Measurements from ENCODE around the gene SUGP1. TPM values are rescaled to one million over a fixed set of nuclear protein-coding genes. Genes with fewer than 3 reads are reported as not detected.

The SUGP1 gene

GRCh38 chr19:19229701-19230100, 90.6 kb downstream of the SUGP1 start:
- Histone ChIP-seq H2BK120ac (ENCODE audit: low read depth, low read length) (no peak overlapping the region), H3K4ac (ENCODE audit: low read depth, low read length) (no peak overlapping the region), H4K8ac (ENCODE audit: low read depth, low read length) (no peak overlapping the region), H3K4me1 (ENCODE audit: control insufficient read depth, low read depth, low read length) (no peaks in the 10 kb centered on the region), H3K36me3 (ENCODE audit: control insufficient read depth, insufficient read depth, low read length) (no peaks in the 10 kb centered on the region), H3K18ac (ENCODE audit: low read length) (no peak overlapping the region), H3K79me2 (ENCODE audit: control insufficient read depth, insufficient read depth, low read length) (no peaks in the 10 kb centered on the region), H3K9ac (ENCODE audit: low read length) (no peak overlapping the region), H3K56ac (ENCODE audit: low read length) (no peak overlapping the region), H3K79me1 (ENCODE audit: low read length) (no peaks in the 10 kb centered on the region), H3K4me3 (ENCODE audit: low read length) (no peak overlapping the region), H4K5ac (ENCODE audit: low read length) (no peak overlapping the region), H3K4me2 (ENCODE audit: low read length) (no peak overlapping the region), H2BK5ac (ENCODE audit: low read length) (no peak overlapping the region), H2BK15ac (replicated peaks; ENCODE audit: low read depth) (no peak overlapping the region), H2AK5ac (ENCODE audit: low read length) (no peak overlapping the region), H3K27ac (ENCODE audit: low read depth, low read length) (no peak overlapping the region), H3K27me3 (ENCODE audit: insufficient read depth, low read length, poor library complexity) (no peaks in the 10 kb centered on the region), H3K23ac (ENCODE audit: low read length) (no peak overlapping the region)
- WGBS (ENCODE audit: extremely low coverage, insufficient coverage, low lambda C conversion rate): no CpG with 5 or more reads among the region's 3 CpGs
- no peak for DNase-seq

GRCh38 chr19:19227217-19227616, 93.1 kb downstream of the SUGP1 start:
- no peak overlapping the region for H2BK5ac ChIP-seq (ENCODE audit: low read length)
- H2BK15ac ChIP-seq (replicated peaks; ENCODE audit: low read depth): no peak overlapping the region
- no peak overlapping the region for H2AK5ac ChIP-seq (ENCODE audit: low read length)
- no peak for DNase-seq
- H3K79me2 ChIP-seq (ENCODE audit: control insufficient read depth, insufficient read depth, low read length): no peaks in the 10 kb centered on the region
- H3K4ac ChIP-seq (ENCODE audit: low read depth, low read length): no peak overlapping the region
- no peak overlapping the region for H3K9ac ChIP-seq (ENCODE audit: low read length)
- H3K23ac ChIP-seq (ENCODE audit: low read length): no peak overlapping the region
- H3K56ac ChIP-seq (ENCODE audit: low read length): no peak overlapping the region
- peaks cover 2% of the 10 kb centered on the region for H3K27me3 ChIP-seq (ENCODE audit: insufficient read depth, low read length, poor library complexity)
- H4K8ac ChIP-seq (ENCODE audit: low read depth, low read length): no peak overlapping the region
- H4K5ac ChIP-seq (ENCODE audit: low read length): no peak overlapping the region
- no peak overlapping the region for H3K27ac ChIP-seq (ENCODE audit: low read depth, low read length)
- H3K79me1 ChIP-seq (ENCODE audit: low read length): no peaks in the 10 kb centered on the region
- H3K4me2 ChIP-seq (ENCODE audit: low read length): no peak overlapping the region
- H3K36me3 ChIP-seq (ENCODE audit: control insufficient read depth, insufficient read depth, low read length): no peaks in the 10 kb centered on the region
- H3K4me3 ChIP-seq (ENCODE audit: low read length): no peak overlapping the region
- no CpG with 5 or more reads among the region's 4 CpGs for WGBS (ENCODE audit: extremely low coverage, insufficient coverage, low lambda C conversion rate)
- H3K18ac ChIP-seq (ENCODE audit: low read length): no peak overlapping the region
- H3K4me1 ChIP-seq (ENCODE audit: control insufficient read depth, low read depth, low read length): no peaks in the 10 kb centered on the region
- no peak overlapping the region for H2BK120ac ChIP-seq (ENCODE audit: low read depth, low read length)

DNA sequence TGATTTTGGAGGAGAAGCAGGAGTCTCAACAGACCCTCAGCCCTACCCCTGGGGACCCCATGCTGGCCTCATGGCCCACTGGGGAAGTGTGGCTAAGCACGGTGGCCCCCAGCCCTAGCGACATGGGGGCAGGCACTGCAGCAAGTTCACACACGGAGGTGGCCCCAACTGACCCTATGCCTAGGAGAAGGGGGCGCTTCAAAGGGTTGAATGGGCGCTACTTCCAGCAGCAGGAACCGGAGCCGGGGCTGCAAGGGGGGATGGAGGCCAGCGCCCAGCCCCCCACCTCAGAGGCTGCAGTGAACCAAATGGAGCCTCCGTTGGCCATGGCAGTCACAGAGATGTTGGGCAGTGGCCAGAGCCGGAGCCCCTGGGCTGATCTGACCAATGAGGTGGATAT, 93.6 kb downstream of the SUGP1 start:
- Histone ChIP-seq H3K9ac (ENCODE audit: low read length) (no peak overlapping the region), H3K79me1 (ENCODE audit: low read length) (no peaks in the 10 kb centered on the region), H3K79me2 (ENCODE audit: control insufficient read depth, insufficient read depth, low read length) (no peaks in the 10 kb centered on the region), H2BK15ac (replicated peaks; ENCODE audit: low read depth) (no peak overlapping the region), H3K36me3 (ENCODE audit: control insufficient read depth, insufficient read depth, low read length) (no peaks in the 10 kb centered on the region), H4K5ac (ENCODE audit: low read length) (no peak overlapping the region), H4K8ac (ENCODE audit: low read depth, low read length) (no peak overlapping the region), H3K27me3 (ENCODE audit: insufficient read depth, low read length, poor library complexity) (peaks cover 2% of the 10 kb centered on the region), H3K4me2 (ENCODE audit: low read length) (no peak overlapping the region), H3K56ac (ENCODE audit: low read length) (no peak overlapping the region), H3K18ac (ENCODE audit: low read length) (no peak overlapping the region), H3K23ac (ENCODE audit: low read length) (no peak overlapping the region), H3K4me1 (ENCODE audit: control insufficient read depth, low read depth, low read length) (no peaks in the 10 kb centered on the region), H3K4ac (ENCODE audit: low read depth, low read length) (no peak overlapping the region), H2AK5ac (ENCODE audit: low read length) (no peak overlapping the region), H2BK5ac (ENCODE audit: low read length) (no peak overlapping the region), H2BK120ac (ENCODE audit: low read depth, low read length) (no peak overlapping the region), H3K4me3 (ENCODE audit: low read length) (no peak overlapping the region), H3K27ac (ENCODE audit: low read depth, low read length) (no peak overlapping the region)
- no peak for DNase-seq
- WGBS (ENCODE audit: extremely low coverage, insufficient coverage, low lambda C conversion rate): no CpG with 5 or more reads among the region's 10 CpGs

DNA sequence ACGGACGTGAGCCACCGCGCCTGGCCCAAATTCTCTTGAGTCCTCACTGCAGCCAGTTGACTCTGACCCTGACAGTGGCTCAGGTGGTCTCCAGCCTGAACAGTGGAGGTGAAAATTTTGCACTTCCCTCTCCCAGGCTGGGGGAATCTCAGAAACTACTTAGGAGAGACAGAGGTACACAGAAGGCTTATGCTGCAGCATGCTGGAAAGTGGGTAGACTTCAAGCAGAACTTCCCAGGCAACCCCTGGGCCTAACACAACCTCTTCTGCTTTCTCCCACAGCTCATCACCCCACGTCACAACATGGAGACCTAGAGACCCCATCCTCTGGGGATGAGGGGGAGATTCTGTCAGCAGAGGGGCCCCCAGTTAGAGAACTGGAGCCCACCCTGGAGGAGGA, 94.1 kb downstream of the SUGP1 start:
- Histone ChIP-seq H2BK120ac (ENCODE audit: low read depth, low read length) (no peak overlapping the region), H4K8ac (ENCODE audit: low read depth, low read length) (no peak overlapping the region), H3K36me3 (ENCODE audit: control insufficient read depth, insufficient read depth, low read length) (no peaks in the 10 kb centered on the region), H3K18ac (ENCODE audit: low read length) (no peak overlapping the region), H3K56ac (ENCODE audit: low read length) (no peak overlapping the region), H3K27me3 (ENCODE audit: insufficient read depth, low read length, poor library complexity) (peaks cover 2% of the 10 kb centered on the region), H2BK5ac (ENCODE audit: low read length) (no peak overlapping the region), H3K4ac (ENCODE audit: low read depth, low read length) (no peak overlapping the region), H4K5ac (ENCODE audit: low read length) (no peak overlapping the region), H3K79me2 (ENCODE audit: control insufficient read depth, insufficient read depth, low read length) (no peaks in the 10 kb centered on the region), H2BK15ac (replicated peaks; ENCODE audit: low read depth) (no peak overlapping the region), H3K4me3 (ENCODE audit: low read length) (no peak overlapping the region), H3K4me1 (ENCODE audit: control insufficient read depth, low read depth, low read length) (no peaks in the 10 kb centered on the region), H3K79me1 (ENCODE audit: low read length) (no peaks in the 10 kb centered on the region), H3K23ac (ENCODE audit: low read length) (no peak overlapping the region), H3K9ac (ENCODE audit: low read length) (no peak overlapping the region), H3K27ac (ENCODE audit: low read depth, low read length) (no peak overlapping the region), H2AK5ac (ENCODE audit: low read length) (no peak overlapping the region), H3K4me2 (ENCODE audit: low read length) (no peak overlapping the region)
- no CpG with 5 or more reads among the region's 5 CpGs for whole genome bisulfite sequencing (ENCODE audit: extremely low coverage, insufficient coverage, low lambda C conversion rate)
- no peak for DNase-seq

Small RNA genes lying within 50 kb of the gene (small RNA-seq; reads per million reads assigned to genes)
- not detected for gene RNU6-1028P (ENCODE audit: insufficient read depth)
